Mesendoderm (in vitro differentiated cells): ENCODE results near the gene F2RL3.

Experiments used
- DNase-seq: peaks from one replicate; pipeline ENCODE4 v3.0.0; 2013
- H2AK5ac ChIP-seq: 2 replicates; pipeline ENCODE4 v1.6.1; 2013; ENCODE audit warnings: low read length, inconsistent platforms
- H2BK120ac ChIP-seq: 2 replicates; pipeline ENCODE4 v1.6.1; 2013; ENCODE audit warnings: low read depth, mild to moderate bottlenecking, low read length, moderate library complexity, mixed read lengths
- H2BK15ac ChIP-seq: replicated peaks from 2 replicates; pipeline ENCODE4 v1.6.1; 2013; ENCODE audit warnings: low read depth, mild to moderate bottlenecking, moderate library complexity
- H2BK5ac ChIP-seq: 2 replicates; pipeline ENCODE4 v1.6.1; 2013; ENCODE audit warnings: low read length, inconsistent platforms
- H3K18ac ChIP-seq: 2 replicates; pipeline ENCODE4 v1.6.1; 2013; ENCODE audit warnings: mild to moderate bottlenecking, low read length, mixed read lengths
- H3K23ac ChIP-seq: one replicate; pipeline ENCODE4 v1.6.1; 2013; ENCODE audit warnings: low read length
- H3K27ac ChIP-seq: 2 replicates; pipeline ENCODE4 v1.5.1; 2013; ENCODE audit warnings: low read depth, mild to moderate bottlenecking, inconsistent platforms, low read length, moderate library complexity
- H3K27me3 ChIP-seq: 2 replicates; pipeline ENCODE4 v1.6.1; 2013; ENCODE audit warnings: low read length, control low read depth, mild to moderate bottlenecking, inconsistent platforms; ENCODE audit not compliant: insufficient read depth, poor library complexity
- H3K36me3 ChIP-seq: 2 replicates; pipeline ENCODE4 v1.6.1; 2013; ENCODE audit warnings: low read length, inconsistent platforms; ENCODE audit not compliant: control insufficient read depth, insufficient read depth
- H3K4ac ChIP-seq: one replicate; pipeline ENCODE4 v1.6.1; 2013; ENCODE audit warnings: low read depth, mild to moderate bottlenecking, low read length, moderate library complexity
- H3K4me1 ChIP-seq: 2 replicates; pipeline ENCODE4 v1.6.1; 2013; ENCODE audit warnings: low read depth, low read length, inconsistent platforms; ENCODE audit not compliant: control insufficient read depth
- H3K4me2 ChIP-seq: 2 replicates; pipeline ENCODE4 v1.6.1; 2013; ENCODE audit warnings: low read length
- H3K4me3 ChIP-seq: 2 replicates; pipeline ENCODE4 v1.5.1; 2013; ENCODE audit warnings: mild to moderate bottlenecking, low read length
- H3K56ac ChIP-seq: one replicate; pipeline ENCODE4 v1.6.1; 2013; ENCODE audit warnings: low read length
- H3K79me1 ChIP-seq: 2 replicates; pipeline ENCODE4 v1.6.1; 2013; ENCODE audit warnings: low read length, inconsistent platforms
- H3K79me2 ChIP-seq: 2 replicates; pipeline ENCODE4 v1.6.1; 2013; ENCODE audit warnings: mild to moderate bottlenecking, low read length; ENCODE audit not compliant: control insufficient read depth, insufficient read depth
- H3K9ac ChIP-seq: 2 replicates; pipeline ENCODE4 v1.6.1; 2013; ENCODE audit warnings: low read length, inconsistent platforms
- H4K5ac ChIP-seq: one replicate; pipeline ENCODE4 v1.6.1; 2013; ENCODE audit warnings: low read length
- H4K8ac ChIP-seq: one replicate; pipeline ENCODE4 v1.6.1; 2013; ENCODE audit warnings: low read depth, mild to moderate bottlenecking, control low read depth, low read length, moderate library complexity
- WGBS: extraction: QIAGEN DNeasy Blood & Tissue Kit; methylation state at CpG from one replicate; pipeline ENCODE4 v1.1.7; 2013; ENCODE audit warnings: low lambda C conversion rate, missing lambda C conversion rate; ENCODE audit not compliant: insufficient coverage; ENCODE audit errors: extremely low coverage; 5-methylcytosine and 5-hydroxymethylcytosine counted together

F2RL3 gene

DNA sequence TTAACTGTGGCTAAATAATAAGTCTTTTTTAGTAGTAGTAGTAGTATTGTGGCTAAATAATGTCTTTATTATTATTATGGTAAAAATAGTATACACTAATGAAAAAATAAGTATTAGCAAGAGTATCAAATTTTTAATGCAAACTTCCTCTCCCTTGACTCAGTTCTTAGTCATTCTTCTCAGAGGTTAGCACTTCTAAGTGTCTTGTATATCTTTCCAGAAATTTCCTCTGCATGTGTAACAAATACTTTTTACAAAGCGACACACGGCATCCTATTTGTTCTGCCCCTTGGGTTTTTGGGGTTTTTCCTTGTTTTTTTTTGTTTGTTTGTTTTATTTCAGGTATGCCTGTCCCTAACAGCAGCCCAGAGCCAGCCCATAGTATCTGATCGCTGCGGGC lies 38.7 kb upstream of the F2RL3 start:
- Histone ChIP-seq H3K79me1 (peaks cover 2% of the 10 kb centered on the region), H3K4me1 (no peaks in the 10 kb centered on the region), H4K5ac (no peak overlapping the region), H3K4ac (no peak overlapping the region), H2BK120ac (no peak overlapping the region), H3K4me3 (no peak overlapping the region), H2BK15ac (no peak overlapping the region), H3K36me3 (peaks cover 13% of the 10 kb centered on the region), H3K4me2 (no peak overlapping the region), H3K79me2 (no peaks in the 10 kb centered on the region), H3K23ac (no peak overlapping the region), H3K9ac (no peak overlapping the region), H2AK5ac (no peak overlapping the region), H3K27ac (no peak overlapping the region), H4K8ac (no peak overlapping the region), H2BK5ac (no peak overlapping the region), H3K27me3 (no peaks in the 10 kb centered on the region), H3K18ac (no peak overlapping the region), H3K56ac (no peak overlapping the region)
- no CpG with 5 or more reads among the region's 4 CpGs for WGBS
- DNase-seq, result no peak

DNA sequence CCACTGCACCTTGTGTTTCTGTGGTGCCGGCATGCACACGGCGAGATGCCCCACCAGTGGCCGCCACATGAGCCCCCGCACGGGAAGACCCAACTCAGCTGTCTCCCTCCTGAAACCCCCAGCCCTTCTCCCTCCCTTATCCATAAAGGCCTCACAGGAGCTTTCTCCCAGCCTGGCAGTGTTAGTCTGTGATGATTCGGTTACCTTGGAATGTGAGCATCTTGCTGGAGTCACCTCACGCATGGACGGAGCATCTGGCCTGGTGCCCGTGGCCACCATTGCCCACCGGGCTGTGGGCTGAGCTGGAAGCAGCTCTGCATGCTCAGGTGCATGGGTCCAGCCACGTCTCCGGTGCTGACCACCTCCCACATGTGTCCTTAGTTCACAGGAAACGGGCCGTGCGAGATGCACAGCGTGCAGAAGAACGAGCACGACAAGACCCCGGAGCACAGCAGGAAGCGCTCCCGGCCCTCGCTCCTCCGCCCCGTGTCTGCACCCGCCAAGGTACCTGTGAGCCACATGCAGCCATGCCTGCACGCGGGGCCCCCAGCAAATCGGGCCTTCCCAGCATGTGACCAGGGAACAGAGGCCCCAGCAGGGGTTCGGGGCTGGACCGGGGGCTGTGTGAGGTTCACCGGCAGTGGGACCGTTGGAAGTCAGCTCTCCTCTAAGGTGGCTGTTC lies 37.6 kb upstream of the F2RL3 start:
- DNase-seq, result peak; percentile 13
- peaks cover 13% of the 10 kb centered on the region for H3K36me3 ChIP-seq

DNA sequence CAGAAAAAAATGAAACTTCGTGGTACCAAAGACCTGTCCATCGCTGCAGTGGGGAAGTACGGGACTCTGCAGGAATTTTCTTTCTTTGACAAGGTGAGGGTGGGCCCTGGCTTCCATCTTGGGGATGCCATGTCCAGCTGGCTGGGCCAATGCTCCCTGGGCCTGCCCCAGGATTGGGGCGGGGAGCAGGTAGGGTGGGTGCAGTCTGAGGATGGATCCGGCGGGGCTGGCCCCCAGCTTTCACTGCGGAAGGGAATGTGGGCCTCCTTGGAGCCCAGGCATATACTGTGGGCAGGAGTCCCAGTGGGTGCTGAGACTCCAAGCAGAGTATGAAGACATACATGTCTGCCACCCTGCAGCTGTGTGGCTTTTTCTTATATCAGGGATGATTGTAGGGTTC lies 35.7 kb upstream of the F2RL3 start:
- DNase-seq, result no peak
- Histone ChIP-seq H4K8ac (no peak overlapping the region), H3K36me3 (peaks cover 8% of the 10 kb centered on the region)

More for the DNA sequence above, 37.6 kb upstream of the F2RL3 start:
- Histone ChIP-seq H3K27me3 (no peaks in the 10 kb centered on the region), H3K79me2 (no peaks in the 10 kb centered on the region), H3K9ac (no peak overlapping the region), H2BK5ac (no peak overlapping the region), H3K4me2 (no peak overlapping the region), H3K27ac (no peak overlapping the region), H4K5ac (no peak overlapping the region), H2BK15ac (no peak overlapping the region), H4K8ac (no peak overlapping the region), H3K4ac (no peak overlapping the region), H2BK120ac (no peak overlapping the region), H3K4me3 (no peak overlapping the region), H2AK5ac (no peak overlapping the region), H3K18ac (no peak overlapping the region), H3K4me1 (no peaks in the 10 kb centered on the region), H3K56ac (no peak overlapping the region), H3K23ac (no peak overlapping the region), H3K79me1 (peaks cover 2% of the 10 kb centered on the region)
- no CpG with 5 or more reads among the region's 33 CpGs for WGBS

DNA sequence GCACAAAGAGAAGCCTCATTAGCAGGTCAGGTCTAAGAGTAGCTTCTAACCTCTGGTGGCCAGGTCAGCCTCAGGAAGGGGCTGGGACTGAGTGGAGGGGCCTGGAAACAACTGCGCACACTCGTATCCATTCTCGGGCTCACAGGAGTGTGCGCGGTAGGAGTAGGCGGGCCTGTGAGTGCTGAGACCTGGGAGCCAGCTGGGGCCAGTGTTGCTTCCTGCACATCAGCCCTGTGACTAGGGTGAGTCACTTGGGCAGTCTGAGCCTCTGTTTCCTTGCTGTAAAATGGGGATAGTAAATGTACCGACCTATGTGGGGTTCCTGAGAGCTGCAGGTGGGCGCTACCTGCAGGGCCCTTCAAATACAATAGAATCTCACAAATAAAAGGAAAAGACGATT lies 32.7 kb upstream of the F2RL3 start:
- H2BK15ac ChIP-seq, result no peak overlapping the region
- no peak overlapping the region for H2BK120ac ChIP-seq
- no peak overlapping the region for H3K4me2 ChIP-seq
- H3K4me1 ChIP-seq, result no peaks in the 10 kb centered on the region
- H2BK5ac ChIP-seq, result no peak overlapping the region
- H3K4ac ChIP-seq, result no peak overlapping the region
- H3K79me2 ChIP-seq, result no peaks in the 10 kb centered on the region
- no peak overlapping the region for H3K4me3 ChIP-seq
- H4K8ac ChIP-seq, result no peak overlapping the region
- H3K18ac ChIP-seq, result no peak overlapping the region
- no peak overlapping the region for H3K27ac ChIP-seq
- peaks cover 2% of the 10 kb centered on the region for H3K79me1 ChIP-seq
- H3K56ac ChIP-seq, result no peak overlapping the region
- no peaks in the 10 kb centered on the region for H3K27me3 ChIP-seq
- no peak overlapping the region for H4K5ac ChIP-seq
- H3K36me3 ChIP-seq, result peaks cover 6% of the 10 kb centered on the region
- H2AK5ac ChIP-seq, result no peak overlapping the region
- H3K9ac ChIP-seq, result no peak overlapping the region
- WGBS, result no CpG with 5 or more reads among the region's 9 CpGs
- DNase-seq, result no peak
- no peak overlapping the region for H3K23ac ChIP-seq

More for the DNA sequence above, 35.7 kb upstream of the F2RL3 start:
- no peak overlapping the region for H3K56ac ChIP-seq
- no peak overlapping the region for H3K4me3 ChIP-seq
- no peak overlapping the region for H3K27ac ChIP-seq
- H4K5ac ChIP-seq, result no peak overlapping the region
- H3K9ac ChIP-seq, result no peak overlapping the region
- H3K18ac ChIP-seq, result no peak overlapping the region
- H2AK5ac ChIP-seq, result no peak overlapping the region
- H3K27me3 ChIP-seq, result no peaks in the 10 kb centered on the region
- no peak overlapping the region for H3K4ac ChIP-seq
- no peaks in the 10 kb centered on the region for H3K79me2 ChIP-seq
- no peaks in the 10 kb centered on the region for H3K4me1 ChIP-seq
- no peak overlapping the region for H2BK15ac ChIP-seq
- peaks cover 2% of the 10 kb centered on the region for H3K79me1 ChIP-seq
- H2BK5ac ChIP-seq, result no peak overlapping the region
- H3K4me2 ChIP-seq, result no peak overlapping the region
- WGBS, result no CpG with 5 or more reads among the region's 7 CpGs
- H2BK120ac ChIP-seq, result no peak overlapping the region
- no peak overlapping the region for H3K23ac ChIP-seq

DNA sequence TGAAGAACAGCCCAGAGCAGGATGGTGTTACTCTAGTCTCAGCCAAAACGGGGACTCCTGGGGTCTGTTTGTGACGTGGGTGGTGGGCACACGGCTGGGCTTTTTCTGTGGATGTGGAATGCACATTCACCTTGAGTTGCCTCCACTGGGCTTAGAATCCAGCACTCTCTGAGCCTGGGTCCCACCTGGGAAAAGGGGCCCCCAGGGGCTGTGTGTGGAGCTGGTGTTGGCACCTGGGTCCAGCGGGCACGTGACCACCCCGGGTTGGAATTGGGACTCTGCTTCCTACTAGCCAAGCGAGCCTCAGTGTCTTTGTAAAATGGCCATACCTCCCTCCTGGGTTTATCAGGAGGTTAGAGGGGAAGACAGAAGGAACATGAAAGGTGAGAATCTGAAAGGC lies 29.2 kb upstream of the F2RL3 start:
- no peak overlapping the region for H3K4me2 ChIP-seq
- no peak overlapping the region for H3K27ac ChIP-seq
- no peaks in the 10 kb centered on the region for H3K4me1 ChIP-seq
- H2BK120ac ChIP-seq, result no peak overlapping the region
- no CpG with 5 or more reads among the region's 7 CpGs for WGBS
- H3K23ac ChIP-seq, result no peak overlapping the region
- H3K79me1 ChIP-seq, result no peaks in the 10 kb centered on the region
- H3K4me3 ChIP-seq, result no peak overlapping the region
- H2BK15ac ChIP-seq, result no peak overlapping the region
- no peak overlapping the region for H3K18ac ChIP-seq
- no peaks in the 10 kb centered on the region for H3K27me3 ChIP-seq
- H3K79me2 ChIP-seq, result no peaks in the 10 kb centered on the region
- H3K36me3 ChIP-seq, result peaks cover 3% of the 10 kb centered on the region
- no peak overlapping the region for H2AK5ac ChIP-seq
- no peak overlapping the region for H3K9ac ChIP-seq
- no peak overlapping the region for H3K4ac ChIP-seq
- H4K8ac ChIP-seq, result no peak overlapping the region
- no peak overlapping the region for H2BK5ac ChIP-seq
- DNase-seq, result no peak
- H4K5ac ChIP-seq, result no peak overlapping the region
- no peak overlapping the region for H3K56ac ChIP-seq

DNA sequence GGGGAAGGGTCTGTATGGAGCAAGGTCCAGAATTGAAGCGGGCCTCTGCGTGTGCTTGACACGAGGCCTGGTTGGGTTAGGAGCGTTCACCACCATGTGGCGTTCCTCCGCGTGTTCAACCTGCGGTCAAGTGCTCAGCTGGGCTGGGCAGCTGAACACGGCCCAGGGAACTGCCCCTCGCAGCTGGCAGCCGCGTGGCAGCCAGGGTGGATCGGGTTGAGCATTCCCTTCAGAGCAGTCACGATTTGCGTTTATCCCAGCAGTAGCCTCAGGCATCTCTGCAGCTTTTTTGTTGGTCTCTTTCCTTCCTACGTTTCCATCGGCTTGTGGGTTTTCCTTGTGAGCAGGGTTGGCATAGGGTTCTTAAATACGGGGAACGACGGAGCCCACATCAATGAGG lies 28.7 kb upstream of the F2RL3 start:
- peaks cover 3% of the 10 kb centered on the region for H3K36me3 ChIP-seq
- no peaks in the 10 kb centered on the region for H3K27me3 ChIP-seq

More for the DNA sequence above, 28.7 kb upstream of the F2RL3 start:
- Histone ChIP-seq H3K79me1 (no peaks in the 10 kb centered on the region), H4K5ac (no peak overlapping the region), H3K79me2 (no peaks in the 10 kb centered on the region), H3K9ac (no peak overlapping the region), H2BK15ac (no peak overlapping the region), H3K4me2 (no peak overlapping the region), H3K4ac (no peak overlapping the region), H3K27ac (no peak overlapping the region), H4K8ac (no peak overlapping the region), H3K56ac (no peak overlapping the region), H3K23ac (no peak overlapping the region), H2AK5ac (no peak overlapping the region), H3K18ac (no peak overlapping the region), H3K4me3 (no peak overlapping the region), H2BK5ac (no peak overlapping the region), H3K4me1 (no peaks in the 10 kb centered on the region), H2BK120ac (no peak overlapping the region)
- WGBS, result no CpG with 5 or more reads among the region's 20 CpGs
- DNase-seq, result no peak
